HEK293 (cell line): Measurements from ENCODE around the gene IRF8.

Experiments used
- CTCF ChIA-PET: fragments of 350-600 bp; formaldehyde crosslinking; extraction: SDS; loops from one replicate; lab custom pipeline; 2021; ENCODE audit warnings: antibody characterized with exemption; lab: Yijun Ruan, JAX
- POLR2A ChIA-PET: fragments of 300-600 bp; formaldehyde crosslinking; extraction: SDS; loops from one replicate; lab custom pipeline; 2020; ENCODE audit warnings: antibody characterized with exemption, inconsistent platforms; lab: Yijun Ruan, JAX
- H3K27ac ChIP-seq: fragments of 200-500 bp; sonication (Bioruptor generic); 2 replicates; pipeline ENCODE4 v1.5.1; 2014; ENCODE audit warnings: low read depth, low read length, control low read depth, inconsistent platforms; ENCODE audit errors: extremely low read depth
- H3K36me3 ChIP-seq, 2 experiments: fragments of 200-500 bp in 1 of 2; sonication (Bioruptor generic) in 1 of 2; 1 replicate in 1 of 2; 2 replicates in 1 of 2; pipeline ENCODE4 v1.5.1; 2014 to 2017; ENCODE audit warnings: inconsistent platforms in 2 of 2, low read length in 2 of 2; ENCODE audit not compliant: control insufficient read depth in 2 of 2, insufficient read depth in 1 of 2
- H3K4me1 ChIP-seq: fragments of 200-500 bp; sonication (Bioruptor generic); 2 replicates; pipeline ENCODE4 v1.5.1; 2014; ENCODE audit warnings: mild to moderate bottlenecking, low read length, inconsistent platforms; ENCODE audit not compliant: control insufficient read depth, insufficient read depth
- H3K4me3 ChIP-seq: 2 replicates; pipeline ENCODE4 v1.5.1; 2011; ENCODE audit warnings: low read depth, mild to moderate bottlenecking, control low read depth, low read length, moderate library complexity
- H3K9me3 ChIP-seq: fragments of 200-500 bp; sonication (Bioruptor generic); 2 replicates; pipeline ENCODE4 v1.5.1; 2014; ENCODE audit warnings: low read depth, low read length, inconsistent platforms; ENCODE audit not compliant: control insufficient read depth, insufficient read depth
- ATF2 ChIP-seq: fragments of 450-650 bp; formaldehyde crosslinking; IDR thresholded peaks from 2 replicates; pipeline ENCODE4 v1.5.1; 2016; ENCODE audit warnings: missing biosample characterization, missing genetic modification characterization, low read depth
- HOXC10 ChIP-seq: sonication (generic); formaldehyde crosslinking; IDR thresholded peaks from 2 replicates; pipeline ENCODE4 v1.8.1; 2023; ENCODE audit warnings: mild to moderate bottlenecking, missing genetic modification reagents
- KLF16 ChIP-seq: fragments of 450-650 bp; formaldehyde crosslinking; IDR thresholded peaks from 2 replicates; pipeline ENCODE4 v1.5.1; 2017; ENCODE audit warnings: missing biosample characterization, missing genetic modification characterization
- KLF9 ChIP-seq: fragments of 450-650 bp; formaldehyde crosslinking; IDR thresholded peaks from 2 replicates; pipeline ENCODE4 v1.5.1; 2016; ENCODE audit warnings: missing biosample characterization, missing genetic modification characterization, low read depth
- OVOL3 ChIP-seq: fragments of 450-650 bp; formaldehyde crosslinking; IDR thresholded peaks from 2 replicates; pipeline ENCODE4 v1.5.1; 2016; ENCODE audit warnings: missing biosample characterization, missing genetic modification characterization
- PBX3 ChIP-seq: sonication (generic); formaldehyde crosslinking; IDR thresholded peaks from 2 replicates; pipeline ENCODE4 v1.8.1; 2022; ENCODE audit warnings: mild to moderate bottlenecking, moderate library complexity, missing genetic modification reagents
- SP2 ChIP-seq: fragments of 450-650 bp; formaldehyde crosslinking; IDR thresholded peaks from 2 replicates; pipeline ENCODE4 v1.5.1; 2016; ENCODE audit warnings: missing biosample characterization, missing genetic modification characterization
- ZBTB1 ChIP-seq: fragments of 450-650 bp; formaldehyde crosslinking; IDR thresholded peaks from 2 replicates; pipeline ENCODE4 v1.5.1; 2016; ENCODE audit warnings: missing biosample characterization, missing genetic modification characterization
- ZBTB44 ChIP-seq: fragments of 450-650 bp; IDR thresholded peaks from 2 replicates; pipeline ENCODE4 v1.5.1; 2018; ENCODE audit warnings: missing biosample characterization, mild to moderate bottlenecking, missing genetic modification characterization
- ZBTB48 ChIP-seq: fragments of 450-650 bp; formaldehyde crosslinking; IDR thresholded peaks from 2 replicates; pipeline ENCODE4 v1.5.1; 2016; ENCODE audit warnings: missing biosample characterization, missing genetic modification characterization
- ZFHX2 ChIP-seq: fragments of 450-650 bp; formaldehyde crosslinking; conservative IDR thresholded peaks from 2 replicates; pipeline ENCODE4 v1.5.1; 2016; ENCODE audit warnings: missing biosample characterization, missing genetic modification characterization
- ZNF280C ChIP-seq: fragments of 450-650 bp; formaldehyde crosslinking; IDR thresholded peaks from 2 replicates; pipeline ENCODE4 v1.5.1; 2016; ENCODE audit warnings: missing biosample characterization, missing genetic modification characterization
- ZNF302 ChIP-seq: fragments of 450-650 bp; formaldehyde crosslinking; IDR thresholded peaks from 2 replicates; pipeline ENCODE4 v1.5.1; 2016; ENCODE audit warnings: missing biosample characterization, missing genetic modification characterization, low read depth
- ZNF366 ChIP-seq: fragments of 450-650 bp; formaldehyde crosslinking; conservative IDR thresholded peaks from 2 replicates; pipeline ENCODE4 v1.5.1; 2016; ENCODE audit warnings: missing biosample characterization, missing genetic modification characterization
- ZNF449 ChIP-seq: fragments of 450-650 bp; formaldehyde crosslinking; IDR thresholded peaks from 2 replicates; pipeline ENCODE4 v1.5.1; 2017; ENCODE audit warnings: missing biosample characterization, mild to moderate bottlenecking, missing genetic modification characterization, moderate library complexity
- ZNF48 ChIP-seq: fragments of 450-650 bp; formaldehyde crosslinking; IDR thresholded peaks from 2 replicates; pipeline ENCODE4 v1.5.1; 2016; ENCODE audit warnings: missing biosample characterization, missing genetic modification characterization
- ZNF544 ChIP-seq: fragments of 450-650 bp; formaldehyde crosslinking; IDR thresholded peaks from 2 replicates; pipeline ENCODE4 v1.5.0; 2017; ENCODE audit warnings: missing biosample characterization, missing genetic modification characterization
- ZNF585B ChIP-seq: fragments of 450-650 bp; formaldehyde crosslinking; IDR thresholded peaks from 2 replicates; pipeline ENCODE4 v1.5.1; 2016; ENCODE audit warnings: missing biosample characterization, missing genetic modification characterization
- ZNF596 ChIP-seq: fragments of 450-650 bp; IDR thresholded peaks from 2 replicates; pipeline ENCODE4 v1.5.0; 2018; ENCODE audit warnings: missing biosample characterization, mild to moderate bottlenecking, missing genetic modification characterization, moderate library complexity
- ZNF645 ChIP-seq: fragments of 450-650 bp; formaldehyde crosslinking; IDR thresholded peaks from 2 replicates; pipeline ENCODE4; 2016; ENCODE audit warnings: missing biosample characterization, missing genetic modification characterization
- ZNF670 ChIP-seq: fragments of 450-650 bp; formaldehyde crosslinking; IDR thresholded peaks from 2 replicates; pipeline ENCODE4 v1.5.1; 2016; ENCODE audit warnings: missing biosample characterization, missing genetic modification characterization, low read depth
- ZNF677 ChIP-seq: fragments of 450-650 bp; IDR thresholded peaks from 2 replicates; pipeline ENCODE4 v1.5.0; 2018; ENCODE audit warnings: missing biosample characterization, mild to moderate bottlenecking, missing genetic modification characterization, moderate library complexity

IRF8 gene

GRCh38 chr16:85878875-85879274, 20.1 kb upstream of the IRF8 start:
- TF ChIP-seq ZNF677 (tag by site-specific recombination) (no peak), KLF9 (tag by site-specific recombination) (no peak), ZNF670 (no peak), SP2 (tag by site-specific recombination) (no peak), ZNF280C (tag by site-specific recombination) (no peak), ZNF645 (tag by site-specific recombination) (no peak), ZFHX2 (tag by site-specific recombination) (no peak), ZNF585B (tag by site-specific recombination) (no peak), ZNF366 (no peak), ZNF449 (tag by site-specific recombination) (no peak), ZBTB44 (tag by site-specific recombination) (no peak), ATF2 (tag by site-specific recombination) (no peak), OVOL3 (tag by site-specific recombination) (no peak), ZBTB1 (no peak)
- no peaks in the 10 kb centered on the region for H3K4me1 ChIP-seq
- ChIA-PET CTCF (interaction anchor here (0.9 kb wide), 1 partner anchor 59 kb away, joined by 4 read pairs; no protein-coding TSS in a partner anchor), POLR2A (no interaction called here)
- H3K27ac ChIP-seq, result no peak overlapping the region
- H3K36me3 ChIP-seq, result no peaks in the 10 kb centered on the region
- no peaks in the 10 kb centered on the region for H3K9me3 ChIP-seq
- H3K4me3 ChIP-seq, result no peak overlapping the region

- TF ChIP-seq ZNF302 (no peak), ZNF596 (tag by site-specific recombination) (no peak), KLF9 (tag by site-specific recombination) (no peak), PBX3 (CRISPR knock-in tag) (no peak), ZNF544 (tag by site-specific recombination) (no peak), ZNF48 (no peak), HOXC10 (CRISPR knock-in tag) (no peak), KLF16 (no peak), ZBTB48 (tag by site-specific recombination) (no peak)
- no peak overlapping the region for H3K27ac ChIP-seq
- POLR2A ChIA-PET, result no interaction called here
- no peaks in the 10 kb centered on the region for H3K36me3 ChIP-seq
- CTCF ChIA-PET, result no interaction called here
- no peaks in the 10 kb centered on the region for H3K9me3 ChIP-seq
- H3K4me1 ChIP-seq, result no peaks in the 10 kb centered on the region
- no peak overlapping the region for H3K4me3 ChIP-seq
Observed at GRCh38 chr16:85879549-85879948, 19.4 kb upstream of the IRF8 start.
